GM06990 (cell line): ENCODE results near the gene OR5B17.

Source experiments
- DNase-seq: peaks from one replicate; pipeline ENCODE4 v3.0.0-alpha.2; 2011; ENCODE audit not compliant: insufficient read length; ENCODE audit errors: extremely low read depth
- H3K27me3 ChIP-seq: replicated peaks from 2 replicates; pipeline ENCODE4 v1.6.0; 2011; ENCODE audit warnings: low read length; ENCODE audit not compliant: control insufficient read depth, insufficient read depth
- H3K36me3 ChIP-seq: 2 replicates; pipeline ENCODE4 v1.5.1; 2011; ENCODE audit warnings: low read length; ENCODE audit not compliant: control insufficient read depth, insufficient read depth
- H3K4me3 ChIP-seq: replicated peaks from 2 replicates; pipeline ENCODE4 v1.5.1; 2011; ENCODE audit warnings: low read depth, mild to moderate bottlenecking, control low read depth, low read length
- TF ChIP-seq, protein P1 (sequence below): IDR thresholded peaks from 2 replicates; pipeline ENCODE4 v1.5.1; 2011; ENCODE audit warnings: low read length, control low read depth, mild to moderate bottlenecking, inconsistent platforms; ENCODE audit not compliant: insufficient read depth, poor library complexity, severe bottlenecking

OR5B17 gene

DNA sequence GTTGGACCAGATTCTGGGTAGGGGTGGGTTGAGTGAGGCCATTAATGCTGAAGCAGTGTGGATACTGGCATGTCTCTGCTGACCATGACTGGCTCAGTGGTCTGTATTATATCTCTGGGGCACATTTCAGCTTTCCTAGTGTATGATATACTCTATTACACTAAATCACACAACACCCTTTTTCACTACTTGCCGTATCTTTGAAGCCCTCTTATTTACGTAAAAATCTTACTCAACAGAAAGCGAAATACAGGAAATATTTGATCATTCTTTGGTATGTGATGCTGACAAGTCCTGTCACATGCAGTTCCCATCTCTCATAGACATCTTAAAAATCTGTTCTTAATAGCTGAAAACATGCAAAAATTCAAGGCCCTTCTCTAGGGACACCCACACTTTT, 40.3 kb downstream of the OR5B17 start:
- H3K4me3 ChIP-seq, result no peak overlapping the region

DNA sequence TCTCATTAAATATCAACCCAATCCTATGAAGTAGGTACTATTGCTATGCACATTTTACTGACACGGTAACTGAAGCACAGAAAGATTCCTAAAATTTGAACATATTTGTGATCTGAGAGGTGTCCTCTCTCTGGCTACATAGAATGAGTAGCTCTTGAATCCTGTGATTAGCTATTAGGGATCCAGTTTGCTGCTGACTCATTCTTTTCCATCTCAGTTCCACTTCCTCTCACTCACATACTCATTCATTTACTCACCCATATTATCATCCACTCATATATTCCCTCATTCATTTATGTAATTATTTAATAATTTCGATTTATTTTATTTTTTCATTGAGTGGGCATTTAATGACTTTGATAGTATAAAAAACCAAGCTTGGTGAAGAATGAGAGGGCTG, 42.7 kb downstream of the OR5B17 start:
- Histone ChIP-seq H3K4me3 (no peak overlapping the region), H3K27me3 (no peaks in the 10 kb centered on the region), H3K36me3 (no peaks in the 10 kb centered on the region)
- TF ChIP-seq, protein P1, sequence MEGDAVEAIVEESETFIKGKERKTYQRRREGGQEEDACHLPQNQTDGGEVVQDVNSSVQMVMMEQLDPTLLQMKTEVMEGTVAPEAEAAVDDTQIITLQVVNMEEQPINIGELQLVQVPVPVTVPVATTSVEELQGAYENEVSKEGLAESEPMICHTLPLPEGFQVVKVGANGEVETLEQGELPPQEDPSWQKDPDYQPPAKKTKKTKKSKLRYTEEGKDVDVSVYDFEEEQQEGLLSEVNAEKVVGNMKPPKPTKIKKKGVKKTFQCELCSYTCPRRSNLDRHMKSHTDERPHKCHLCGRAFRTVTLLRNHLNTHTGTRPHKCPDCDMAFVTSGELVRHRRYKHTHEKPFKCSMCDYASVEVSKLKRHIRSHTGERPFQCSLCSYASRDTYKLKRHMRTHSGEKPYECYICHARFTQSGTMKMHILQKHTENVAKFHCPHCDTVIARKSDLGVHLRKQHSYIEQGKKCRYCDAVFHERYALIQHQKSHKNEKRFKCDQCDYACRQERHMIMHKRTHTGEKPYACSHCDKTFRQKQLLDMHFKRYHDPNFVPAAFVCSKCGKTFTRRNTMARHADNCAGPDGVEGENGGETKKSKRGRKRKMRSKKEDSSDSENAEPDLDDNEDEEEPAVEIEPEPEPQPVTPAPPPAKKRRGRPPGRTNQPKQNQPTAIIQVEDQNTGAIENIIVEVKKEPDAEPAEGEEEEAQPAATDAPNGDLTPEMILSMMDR, result no peak
- DNase-seq, result no peak

More for the DNA sequence above, 40.3 kb downstream of the OR5B17 start:
- DNase-seq, result no peak
- H3K36me3 ChIP-seq, result no peaks in the 10 kb centered on the region
- no peaks in the 10 kb centered on the region for H3K27me3 ChIP-seq
- TF ChIP-seq, protein P1, result no peak
